Measurements from ENCODE around the gene PPFIA4.

PPFIA4 gene

GRCh38 chr1:203040513-203041275 is 14.4 kb downstream of the PPFIA4 start:
- no peak for DNase-seq (ENCODE audit: low read depth in 2 of 2)

- DNase-seq (ENCODE audit: low read depth in 2 of 2) = no peak
These were observed 15.2 kb downstream of the PPFIA4 start for GRCh38 chr1:203041351-203041932.

- no peak for DNase-seq (ENCODE audit: low read depth in 2 of 2)
These were observed 17.7 kb downstream of the PPFIA4 start for GRCh38 chr1:203043830-203044545.

- no peak for DNase-seq (ENCODE audit: low read depth in 2 of 2)
These were observed 18.4 kb downstream of the PPFIA4 start for GRCh38 chr1:203044546-203045250.

GRCh38 chr1:203045336-203045735 is 19.0 kb downstream of the PPFIA4 start:
- no peak for DNase-seq (ENCODE audit: low read depth in 2 of 2)

- DNase-seq (ENCODE audit: low read depth in 2 of 2) = no peak
These were observed 19.7 kb downstream of the PPFIA4 start for GRCh38 chr1:203045821-203046594.

GRCh38 chr1:203046984-203047630 is 20.8 kb downstream of the PPFIA4 start:
- DNase-seq (ENCODE audit: low read depth in 2 of 2) = no peak

- no peak for DNase-seq (ENCODE audit: low read depth in 2 of 2)
These were observed 21.8 kb downstream of the PPFIA4 start for GRCh38 chr1:203048086-203048485.

GRCh38 chr1:203048555-203049051 is 22.3 kb downstream of the PPFIA4 start:
- DNase-seq (ENCODE audit: low read depth in 2 of 2) = no peak

GRCh38 chr1:203049077-203049476 is 22.8 kb downstream of the PPFIA4 start:
- no peak for DNase-seq (ENCODE audit: low read depth in 2 of 2)

GRCh38 chr1:203049576-203050180 is 23.4 kb downstream of the PPFIA4 start:
- no peak for DNase-seq (ENCODE audit: low read depth in 2 of 2)

GRCh38 chr1:203050826-203051225 is 24.5 kb downstream of the PPFIA4 start:
- no peak for DNase-seq (ENCODE audit: low read depth in 2 of 2)

- DNase-seq (ENCODE audit: low read depth in 2 of 2) = no peak
These were observed 25.6 kb downstream of the PPFIA4 start for GRCh38 chr1:203051841-203052324.

- no peak for DNase-seq (ENCODE audit: low read depth in 2 of 2)
These were observed 26.3 kb downstream of the PPFIA4 start for GRCh38 chr1:203052601-203053000.

- no peak for DNase-seq (ENCODE audit: low read depth in 2 of 2)
These were observed 27.9 kb downstream of the PPFIA4 start for GRCh38 chr1:203054184-203054583.

GRCh38 chr1:203054642-203055041 is 28.4 kb downstream of the PPFIA4 start:
- no peak for DNase-seq (ENCODE audit: low read depth in 2 of 2)

GRCh38 chr1:203055161-203055799 is 29.0 kb downstream of the PPFIA4 start:
- DNase-seq (ENCODE audit: low read depth in 2 of 2) = no peak

GRCh38 chr1:203056012-203056411 is 29.7 kb downstream of the PPFIA4 start:
- no peak for DNase-seq (ENCODE audit: low read depth in 2 of 2)

GRCh38 chr1:203056516-203056915 is 30.2 kb downstream of the PPFIA4 start:
- DNase-seq (ENCODE audit: low read depth in 2 of 2) = no peak

Data from stimulated activated CD8-positive, alpha-beta memory T cell treated with anti-CD3 and anti-CD28 coated beads, Interleukin-7, amount 100 ng/mL, for 1 hour (primary cell).